ENCODE results near the gene CHADL. TPM values are rescaled to one million over a fixed set of nuclear protein-coding genes. Genes with fewer than 3 reads are reported as not detected.
A peak's percentile ranks its signal among the peaks of the same experiment; 100 is the strongest.

The CHADL gene
- total and polyA plus RNA-seq, 7 experiments from 2014 or later: 0.31 to 1.8 (median 0.92) TPM

DNA sequence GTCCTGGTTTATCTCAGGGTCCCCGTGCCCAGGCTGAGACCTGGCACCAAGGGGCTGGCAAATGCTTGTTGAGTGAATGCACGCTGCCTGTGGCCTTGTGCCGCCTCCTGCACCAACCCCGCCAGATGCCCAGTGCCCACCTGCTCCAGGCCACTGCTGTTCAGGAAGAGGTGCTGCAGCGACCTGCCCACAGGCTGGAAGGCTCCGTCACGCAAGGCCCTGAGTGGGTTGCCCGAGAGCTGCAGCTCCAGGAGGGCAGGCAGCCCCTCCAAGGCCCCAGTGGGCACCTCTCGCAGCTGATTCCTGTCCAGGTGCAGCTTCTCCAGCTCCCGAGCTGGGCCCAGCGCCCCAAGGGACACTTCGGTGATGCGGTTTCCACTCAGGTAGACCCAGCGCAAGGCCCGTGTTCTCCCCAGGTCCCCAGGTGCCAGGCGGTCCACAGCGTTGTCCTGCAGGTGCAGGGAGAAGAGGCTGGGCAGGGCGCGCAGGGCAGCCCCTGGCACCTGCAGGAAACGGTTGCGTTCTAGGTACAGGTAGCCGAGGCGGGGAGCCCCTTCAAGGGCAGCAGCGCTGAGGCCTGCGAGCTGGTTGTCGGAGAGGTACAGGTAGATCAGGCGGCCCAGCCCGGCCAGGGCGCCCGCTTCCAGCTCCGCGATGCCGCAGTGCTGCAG, 3.6 kb downstream of the CHADL start:
- Mint-ChIP-seq H3K9me3 (no peaks in the 10 kb centered on the region), H3K27me3 (peaks cover 0 to 2% (median 0%) of the 10 kb centered on the region in 5 donors), H3K36me3 (no peaks in the 10 kb centered on the region), H3K27ac (peak overlapping the region in 5 of 9 donors; percentile 24 to 63 (median 44)), H3K4me1 (peaks cover 5 to 19% (median 11%) of the 10 kb centered on the region in 7 donors), H3K4me3 (peak overlapping the region; percentile 54 to 78 (median 73))
- H3K27ac ChIP-seq (ENCODE audit: low read depth, low read length): peak overlapping the region; percentile 57
- peak overlapping the region; percentile 10 for H3K4me3 ChIP-seq (ENCODE audit: low read length)
- DNase-seq (peak in 1 of 9 donors; percentile 10), ATAC-seq (no peak)
- intact Hi-C loops (cut with micrococcal nuclease): loop anchor here (1.0 to 5.0 kb wide), 6 partner anchors 32 to 315 kb away; partner anchors contain the start of genes EP300 (in 1 of the 2), L3MBTL2 (in 1 of the 2) and ZC3H7B (in 1 of the 2)
- no peaks in the 10 kb centered on the region for H3K36me3 ChIP-seq (ENCODE audit: control insufficient read depth in 2 of 3, insufficient read depth in 3 of 3, low read length in 3 of 3)
- CTCF ChIA-PET: interaction anchor here (0.8 to 2.9 kb wide), 11 partner anchors 11 to 319 kb away, joined by 3 to 59 read pairs (median 4); no protein-coding TSS in a partner anchor
- no peaks in the 10 kb centered on the region for H3K9me3 ChIP-seq (ENCODE audit: control insufficient read depth in 2 of 3, low read length in 3 of 3)
- no peaks in the 10 kb centered on the region for H3K27me3 ChIP-seq (ENCODE audit: control insufficient read depth in 2 of 2, insufficient read depth in 2 of 2, low read length in 2 of 2)
- H3K4me1 ChIP-seq (ENCODE audit: control insufficient read depth in 2 of 2, insufficient read depth in 2 of 2, low read length in 2 of 2): peaks cover 0 to 11% of the 10 kb centered on the region in 2 donors
- POLR2A ChIA-PET: interaction anchor here (0.8 to 2.8 kb wide), 13 partner anchors 11 to 382 kb away, joined by 3 to 18 read pairs (median 4); partner anchors contain the start of genes RANGAP1, RBX1, TEF and TOB2

DNA sequence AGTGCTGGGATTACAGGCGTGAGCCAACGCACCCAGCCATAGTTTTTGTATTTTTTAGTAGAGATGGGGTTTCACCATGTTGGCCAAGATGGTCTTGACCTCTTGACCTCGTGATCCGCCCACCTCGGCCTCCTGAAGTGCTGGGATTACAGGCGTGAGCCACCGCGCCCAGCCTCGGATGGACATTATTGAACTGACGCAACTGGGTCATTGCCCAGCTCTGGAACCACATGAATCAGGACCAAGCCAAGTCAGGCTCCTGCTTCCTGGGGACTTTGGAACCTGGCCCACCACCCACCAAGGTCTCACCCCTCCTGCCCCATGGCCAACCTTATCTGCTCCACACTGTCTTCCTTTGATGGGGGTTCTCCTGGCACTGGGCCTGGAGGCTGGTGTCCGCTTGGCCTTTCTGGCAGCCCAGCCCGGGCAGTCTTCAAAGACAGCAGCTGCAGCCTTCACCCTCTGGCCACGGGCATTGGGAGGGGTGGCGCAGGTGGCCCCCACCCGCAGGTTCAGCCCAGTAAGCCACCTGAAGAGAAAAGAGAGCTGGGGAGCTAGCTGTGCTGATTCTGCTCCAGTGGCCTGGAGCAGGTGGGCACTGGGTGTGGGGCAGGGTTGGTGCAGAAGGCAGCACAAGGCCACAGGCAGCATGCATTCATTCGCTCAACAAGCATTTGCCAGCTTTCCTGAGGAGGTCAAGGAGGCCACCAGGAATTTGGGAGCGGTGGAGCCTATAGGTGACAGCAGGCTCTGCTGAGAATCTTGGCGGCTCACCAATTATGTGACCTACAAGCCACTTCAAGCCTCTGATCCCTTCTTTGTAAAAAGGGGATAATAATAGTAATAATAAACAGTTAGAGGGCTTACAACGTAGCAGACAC, 5.7 kb downstream of the CHADL start:
- Histone ChIP-seq H3K4me1 (ENCODE audit: control insufficient read depth in 2 of 2, insufficient read depth in 2 of 2, low read length in 2 of 2) (peaks cover 0 to 11% of the 10 kb centered on the region in 2 donors), H3K36me3 (ENCODE audit: control insufficient read depth in 2 of 3, insufficient read depth in 3 of 3, low read length in 3 of 3) (peaks cover 0 to 17% (median 0%) of the 10 kb centered on the region in 3 experiments), H3K4me3 (ENCODE audit: low read length) (no peak overlapping the region), H3K27me3 (ENCODE audit: control insufficient read depth in 2 of 2, insufficient read depth in 2 of 2, low read length in 2 of 2) (no peaks in the 10 kb centered on the region), H3K9me3 (ENCODE audit: control insufficient read depth in 2 of 3, low read length in 3 of 3) (no peaks in the 10 kb centered on the region), H3K27ac (ENCODE audit: low read depth, low read length) (no peak overlapping the region)
- ATAC-seq (no peak), DNase-seq (no peak)
- Mint-ChIP-seq H3K9me3 (no peaks in the 10 kb centered on the region), H3K27me3 (peaks cover 0 to 2% (median 0%) of the 10 kb centered on the region in 5 donors), H3K27ac (no peak overlapping the region), H3K36me3 (peaks cover 0 to 6% (median 0%) of the 10 kb centered on the region in 5 donors), H3K4me3 (no peak overlapping the region), H3K4me1 (peaks cover 5 to 16% (median 11%) of the 10 kb centered on the region in 7 donors)
- CTCF ChIA-PET: no interaction called here
- POLR2A ChIA-PET: interaction anchor here (0.7 kb wide), 1 partner anchor 12 kb away, joined by 4 read pairs; no protein-coding TSS in a partner anchor
- intact Hi-C loops (cut with micrococcal nuclease): loop anchor here (5.0 kb wide), 3 partner anchors 38 to 143 kb away; partner anchors contain the start of genes EP300 (in 1 of the 2) and ZC3H7B (in 1 of the 2)

DNA sequence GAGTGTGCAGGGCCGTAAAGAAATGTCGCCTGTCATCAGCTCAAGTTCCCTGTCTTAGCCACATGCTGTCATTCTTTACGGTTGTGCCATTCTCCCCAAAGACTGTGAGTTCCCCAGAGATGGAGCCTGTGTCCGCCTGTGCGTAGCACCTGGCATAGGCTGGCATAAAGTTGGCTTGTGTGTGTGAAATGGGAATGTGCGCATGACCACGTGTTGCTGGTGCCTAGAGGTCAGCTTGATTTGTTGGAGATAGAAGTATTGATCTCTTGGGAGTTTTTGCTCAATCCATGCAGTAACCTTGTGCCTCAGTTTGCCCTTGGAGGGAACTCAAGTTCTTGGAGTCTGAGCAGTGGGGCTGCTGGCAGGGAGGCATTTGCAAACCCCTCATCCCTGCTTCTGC, 9.4 kb downstream of the CHADL start:
- no peaks in the 10 kb centered on the region for H3K27me3 ChIP-seq (ENCODE audit: control insufficient read depth in 2 of 2, insufficient read depth in 2 of 2, low read length in 2 of 2)
- DNase-seq (no peak), ATAC-seq (no peak)
- peaks cover 0 to 47% (median 3%) of the 10 kb centered on the region in 3 experiments for H3K36me3 ChIP-seq (ENCODE audit: control insufficient read depth in 2 of 3, insufficient read depth in 3 of 3, low read length in 3 of 3)
- no peak overlapping the region for H3K4me3 ChIP-seq (ENCODE audit: low read length)
- H3K27ac ChIP-seq (ENCODE audit: low read depth, low read length): no peak overlapping the region
- ChIA-PET POLR2A (no interaction called here), CTCF (no interaction called here)
- H3K9me3 ChIP-seq (ENCODE audit: control insufficient read depth in 2 of 3, low read length in 3 of 3): no peaks in the 10 kb centered on the region
- Mint-ChIP-seq H3K27me3 (no peaks in the 10 kb centered on the region), H3K36me3 (peaks cover 2 to 15% (median 4%) of the 10 kb centered on the region in 5 donors), H3K4me1 (peaks cover 0 to 3% (median 0%) of the 10 kb centered on the region in 7 donors), H3K9me3 (no peaks in the 10 kb centered on the region), H3K27ac (peak overlapping the region in 2 of 9 donors; percentile 53 to 62), H3K4me3 (no peak overlapping the region)
- intact Hi-C loops (cut with micrococcal nuclease): no loop called here
- peaks cover 0 to 1% of the 10 kb centered on the region in 2 donors for H3K4me1 ChIP-seq (ENCODE audit: control insufficient read depth in 2 of 2, insufficient read depth in 2 of 2, low read length in 2 of 2)

DNA sequence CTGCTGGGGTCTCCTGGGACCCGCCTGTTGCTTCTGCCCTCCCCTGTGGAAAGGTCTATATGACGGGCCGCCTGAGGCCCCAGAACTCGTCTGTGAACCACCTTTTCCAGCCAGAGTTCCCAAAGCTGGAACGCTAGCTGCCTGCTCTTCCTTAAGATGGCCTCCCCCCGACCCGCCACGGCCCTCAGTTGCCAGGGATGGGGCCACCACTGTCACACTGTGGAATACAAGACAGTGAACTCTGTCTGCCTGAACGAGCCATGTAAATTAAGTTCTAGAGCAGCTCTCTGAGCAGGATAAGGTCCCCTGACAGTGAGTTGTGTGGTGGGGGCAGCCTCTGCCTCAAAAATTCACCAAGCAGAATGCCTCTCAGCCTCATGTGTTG, 10.3 kb downstream of the CHADL start:
- Histone ChIP-seq H3K27ac (ENCODE audit: low read depth, low read length) (no peak overlapping the region), H3K27me3 (ENCODE audit: control insufficient read depth in 2 of 2, insufficient read depth in 2 of 2, low read length in 2 of 2) (no peaks in the 10 kb centered on the region), H3K4me3 (ENCODE audit: low read length) (no peak overlapping the region), H3K9me3 (ENCODE audit: control insufficient read depth in 2 of 3, low read length in 3 of 3) (no peaks in the 10 kb centered on the region), H3K36me3 (ENCODE audit: control insufficient read depth in 2 of 3, insufficient read depth in 3 of 3, low read length in 3 of 3) (peaks cover 0 to 57% (median 7%) of the 10 kb centered on the region in 3 experiments), H3K4me1 (ENCODE audit: control insufficient read depth in 2 of 2, insufficient read depth in 2 of 2, low read length in 2 of 2) (no peaks in the 10 kb centered on the region)
- H3K27ac Mint-ChIP-seq: no peak overlapping the region
- H3K27me3 Mint-ChIP-seq: no peaks in the 10 kb centered on the region
- no peaks in the 10 kb centered on the region for H3K9me3 Mint-ChIP-seq
- POLR2A ChIA-PET: interaction anchor here (1.2 kb wide), 1 partner anchor 1842 kb away, joined by 3 read pairs; no protein-coding TSS in a partner anchor
- peaks cover 2 to 16% (median 4%) of the 10 kb centered on the region in 5 donors for H3K36me3 Mint-ChIP-seq
- peaks cover 0 to 3% (median 0%) of the 10 kb centered on the region in 7 donors for H3K4me1 Mint-ChIP-seq
- CTCF ChIA-PET: interaction anchor here (0.7 kb wide), 1 partner anchor 308 kb away, joined by 3 read pairs; no protein-coding TSS in a partner anchor
- ATAC-seq (no peak), DNase-seq (no peak)
- H3K4me3 Mint-ChIP-seq: no peak overlapping the region
- intact Hi-C loops (cut with micrococcal nuclease): no loop called here

DNA sequence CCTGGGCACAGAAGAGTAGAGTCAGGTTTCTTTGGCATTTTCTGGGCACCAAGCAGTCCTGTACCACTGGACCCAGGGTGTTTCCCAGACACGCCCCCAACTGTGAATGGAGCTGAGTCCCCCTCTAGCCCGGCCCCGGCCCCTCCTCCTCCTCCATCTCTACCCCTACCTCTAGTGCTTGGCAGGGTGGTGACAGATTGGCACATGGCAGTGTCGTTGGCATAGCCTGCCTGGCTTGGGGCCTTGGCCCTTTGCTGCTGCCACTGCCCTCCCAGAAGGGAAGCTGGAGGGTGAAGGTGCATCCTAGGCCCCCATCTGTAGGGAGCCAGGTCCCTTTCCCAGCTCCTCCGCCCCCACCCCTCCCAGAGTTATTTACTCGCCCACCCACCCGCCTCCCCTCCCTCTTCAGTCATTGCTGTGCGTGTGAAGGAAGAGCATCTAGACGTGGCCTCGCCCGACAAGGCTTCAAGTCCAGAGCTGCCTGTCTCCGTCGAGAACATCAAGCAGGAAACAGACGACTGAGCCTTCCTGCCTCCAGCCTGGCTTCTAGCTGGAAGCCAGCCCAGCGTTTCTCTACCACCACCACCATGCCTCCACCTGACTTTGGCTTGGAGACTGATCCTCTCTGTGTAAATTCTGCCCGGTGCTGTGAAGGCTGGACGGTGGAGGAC, 10.9 kb downstream of the CHADL start:
- intact Hi-C loops (cut with micrococcal nuclease): no loop called here
- CTCF ChIA-PET: no interaction called here
- H3K27ac Mint-ChIP-seq: peak overlapping the region in 1 of 9 donors; percentile 49
- ATAC-seq: no peak
- Histone ChIP-seq H3K36me3 (ENCODE audit: control insufficient read depth in 2 of 3, insufficient read depth in 3 of 3, low read length in 3 of 3) (peaks cover 0 to 62% (median 12%) of the 10 kb centered on the region in 3 experiments), H3K27me3 (ENCODE audit: control insufficient read depth in 2 of 2, insufficient read depth in 2 of 2, low read length in 2 of 2) (no peaks in the 10 kb centered on the region), H3K27ac (ENCODE audit: low read depth, low read length) (no peak overlapping the region), H3K4me1 (ENCODE audit: control insufficient read depth in 2 of 2, insufficient read depth in 2 of 2, low read length in 2 of 2) (no peaks in the 10 kb centered on the region), H3K4me3 (ENCODE audit: low read length) (no peak overlapping the region), H3K9me3 (ENCODE audit: control insufficient read depth in 2 of 3, low read length in 3 of 3) (no peaks in the 10 kb centered on the region)
- H3K27me3 Mint-ChIP-seq: no peaks in the 10 kb centered on the region
- POLR2A ChIA-PET: interaction anchor here (1.2 kb wide), 1 partner anchor 1841 kb away, joined by 3 read pairs; no protein-coding TSS in a partner anchor
- H3K4me1 Mint-ChIP-seq: peaks cover 0 to 3% (median 0%) of the 10 kb centered on the region in 7 donors
- no peak overlapping the region for H3K4me3 Mint-ChIP-seq
- DNase-seq: no peak
- peaks cover 2 to 19% (median 4%) of the 10 kb centered on the region in 5 donors for H3K36me3 Mint-ChIP-seq
- no peaks in the 10 kb centered on the region for H3K9me3 Mint-ChIP-seq

DNA sequence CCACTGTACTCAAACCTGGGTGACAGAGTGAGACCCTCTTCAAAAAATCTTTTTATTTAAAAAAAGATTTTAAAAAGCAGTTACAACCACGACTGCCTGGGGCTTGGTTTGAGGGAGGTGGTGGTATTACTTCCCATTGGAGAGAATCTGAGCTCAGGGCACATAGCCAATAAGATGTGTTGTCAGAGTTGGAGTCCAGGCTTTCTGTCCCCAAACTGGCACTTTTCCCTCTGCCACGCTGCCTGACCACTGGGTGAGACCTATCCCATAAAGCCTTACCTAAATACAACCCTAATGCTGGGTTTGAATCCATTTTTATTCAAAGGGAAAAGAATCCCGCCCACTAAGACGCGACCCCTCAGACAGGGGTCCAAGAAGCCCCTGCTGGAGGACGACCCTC, 11.5 kb downstream of the CHADL start:
- H3K27ac Mint-ChIP-seq: no peak overlapping the region

More for the DNA sequence above, 11.5 kb downstream of the CHADL start:
- no peaks in the 10 kb centered on the region for H3K9me3 Mint-ChIP-seq
- peaks cover 2 to 19% (median 4%) of the 10 kb centered on the region in 5 donors for H3K36me3 Mint-ChIP-seq
- H3K36me3 ChIP-seq (ENCODE audit: control insufficient read depth in 2 of 3, insufficient read depth in 3 of 3, low read length in 3 of 3): peaks cover 0 to 68% (median 18%) of the 10 kb centered on the region in 3 experiments
- no peaks in the 10 kb centered on the region for H3K27me3 ChIP-seq (ENCODE audit: control insufficient read depth in 2 of 2, insufficient read depth in 2 of 2, low read length in 2 of 2)
- no peak for ATAC-seq
- intact Hi-C loops (cut with micrococcal nuclease): no loop called here
- no peak overlapping the region for H3K27ac ChIP-seq (ENCODE audit: low read depth, low read length)
- no peaks in the 10 kb centered on the region for H3K4me1 ChIP-seq (ENCODE audit: control insufficient read depth in 2 of 2, insufficient read depth in 2 of 2, low read length in 2 of 2)
- no peak overlapping the region for H3K4me3 ChIP-seq (ENCODE audit: low read length)
- ChIA-PET POLR2A (no interaction called here), CTCF (no interaction called here)
- no peaks in the 10 kb centered on the region for H3K9me3 ChIP-seq (ENCODE audit: control insufficient read depth in 2 of 3, low read length in 3 of 3)
- DNase-seq: no peak
- peaks cover 0 to 3% (median 0%) of the 10 kb centered on the region in 7 donors for H3K4me1 Mint-ChIP-seq
- no peaks in the 10 kb centered on the region for H3K27me3 Mint-ChIP-seq
- H3K4me3 Mint-ChIP-seq: no peak overlapping the region

Data from naive thymus-derived CD4-positive, alpha-beta T cell (primary cell).